ENCODE measurements around the gene MYBPC2. TPM values are rescaled to one million over a fixed set of nuclear protein-coding genes. Genes with fewer than 3 reads are reported as not detected.

The MYBPC2 gene
- polyA plus RNA-seq, 1 of the 3 experiments (the other 2 are of a cell fraction), result not detected

GRCh38 chr19:50464348-50464747 is 31.7 kb downstream of the MYBPC2 start:
- Histone ChIP-seq H3F3A (replicated peaks; ENCODE audit: insufficient read depth) (no peaks in the 10 kb centered on the region), H4K20me1 (ENCODE audit: insufficient read depth) (no peaks in the 10 kb centered on the region), H3K27me3 (ENCODE audit: insufficient read depth) (no peaks in the 10 kb centered on the region), H3K9ac (no peak overlapping the region), H3K79me2 (ENCODE audit: insufficient read depth) (no peaks in the 10 kb centered on the region), H2AFZ (ENCODE audit: low read depth) (no peak overlapping the region), H3K4me1 (ENCODE audit: control insufficient read depth in 1 of 2, insufficient read depth in 2 of 2, low read depth in 1 of 2, low read length in 1 of 2) (peaks cover 0 to 4% of the 10 kb centered on the region in 2 experiments; a peak in 1 of 4 replicates), H3K4me2 (no peak overlapping the region), H3K9me2 (no peaks in the 10 kb centered on the region), H3K27ac (ENCODE audit: low read depth in 2 of 2, low read length in 1 of 2) (no peak overlapping the region), H3K4me3 (ENCODE audit: low read depth in 2 of 2, low read length in 1 of 2) (no peak overlapping the region), H3K9me3 (no peaks in the 10 kb centered on the region), H3K36me3 (replicated peaks in 1 of 2; ENCODE audit: control insufficient read depth in 1 of 2, insufficient read depth in 2 of 2, low read length in 1 of 2) (no peaks in the 10 kb centered on the region)
- CTCF ChIA-PET, result interaction anchor here (2.4 to 8.3 kb wide), 2 partner anchors 97 to 107 kb away, joined by 10 to 80 read pairs; no protein-coding TSS in a partner anchor
- TF ChIP-seq PBX3 (IDR thresholded peaks at IDR 0.05), result no peak
- no peak for TF ChIP-seq CHD2 (IDR thresholded peaks at IDR 0.05; ENCODE audit: low read length, partially characterized antibody)
- no peak for TF ChIP-seq FOSL2 (IDR thresholded peaks at IDR 0.05; ENCODE audit: borderline replicate concordance, low read depth)
- TF ChIP-seq TEAD4 (IDR thresholded peaks at IDR 0.05; ENCODE audit: borderline replicate concordance, insufficient read depth), result no peak
- TF ChIP-seq MEF2A (IDR thresholded peaks at IDR 0.05; ENCODE audit: borderline replicate concordance, low read depth), result no peak
- TF ChIP-seq TCF12 (IDR thresholded peaks at IDR 0.05), result no peak
- DNase-seq, result no peak
- POLR2A ChIA-PET, result no interaction called here
- WGBS (ENCODE audit: low lambda C conversion rate), result 65% methylated on average over 18 of the region's 19 CpGs

- Histone ChIP-seq H3K4me2 (no peak overlapping the region), H3K9ac (no peak overlapping the region), H3K79me2 (ENCODE audit: insufficient read depth) (no peaks in the 10 kb centered on the region), H3F3A (replicated peaks; ENCODE audit: insufficient read depth) (no peaks in the 10 kb centered on the region), H2AFZ (ENCODE audit: low read depth) (no peak overlapping the region), H4K20me1 (ENCODE audit: insufficient read depth) (no peaks in the 10 kb centered on the region), H3K4me3 (ENCODE audit: low read depth in 2 of 2, low read length in 1 of 2) (no peak overlapping the region), H3K27me3 (ENCODE audit: insufficient read depth) (no peaks in the 10 kb centered on the region), H3K27ac (ENCODE audit: low read depth in 2 of 2, low read length in 1 of 2) (no peak overlapping the region), H3K9me2 (no peaks in the 10 kb centered on the region), H3K4me1 (ENCODE audit: control insufficient read depth in 1 of 2, insufficient read depth in 2 of 2, low read depth in 1 of 2, low read length in 1 of 2) (peaks cover 0 to 4% of the 10 kb centered on the region in 2 experiments; a peak in 1 of 4 replicates), H3K36me3 (replicated peaks in 1 of 2; ENCODE audit: control insufficient read depth in 1 of 2, insufficient read depth in 2 of 2, low read length in 1 of 2) (no peaks in the 10 kb centered on the region), H3K9me3 (no peaks in the 10 kb centered on the region)
- 87% methylated on average over 13 of the region's 13 CpGs for WGBS (ENCODE audit: low lambda C conversion rate)
- no peak for DNase-seq
- ChIA-PET POLR2A (no interaction called here), CTCF (interaction anchor here (0.9 to 8.3 kb wide), 4 partner anchors 97 to 213 kb away, joined by 3 to 80 read pairs (median 7); no protein-coding TSS in a partner anchor)
- no peak for TF ChIP-seq IRF3 (IDR thresholded peaks at IDR 0.05; ENCODE audit: low read depth, low read length)
- no peak for TF ChIP-seq SMC3 (IDR thresholded peaks at IDR 0.05; ENCODE audit: low read depth, low read length)
- no peak for TF ChIP-seq MAX (IDR thresholded peaks at IDR 0.05; ENCODE audit: low read depth)
- no peak for TF ChIP-seq JUND (IDR thresholded peaks at IDR 0.05)
- TF ChIP-seq GABPA (IDR thresholded peaks at IDR 0.05; ENCODE audit: low read depth), result no peak
- no peak for TF ChIP-seq RFX5 (IDR thresholded peaks at IDR 0.05; ENCODE audit: low read length)
- no peak for TF ChIP-seq REST (IDR thresholded peaks at IDR 0.05; ENCODE audit: low read depth, low read length)
Observed at GRCh38 chr19:50465000-50465399, 32.3 kb downstream of the MYBPC2 start.

Measured in SK-N-SH (cell line).